Natural killer cell (primary cell): ENCODE measurements around the gene ANKRD44. TPM values are rescaled to one million over a fixed set of nuclear protein-coding genes. Genes with fewer than 3 reads are reported as not detected.
A peak's percentile ranks its signal among the peaks of the same experiment; 100 is the strongest.

Experiments
- ATAC-seq, 3 donors: fragments of 150-1000 bp in 2 of 3; fragments of 200-7000 bp in 1 of 3; cut with Tn5 transposase; 1 replicate in 1 of 3; 2 replicates in 2 of 3; pipeline ENCODE4 v1.10.0; 2021; ENCODE audit warnings: mild to moderate bottlenecking in 2 of 3, moderate library complexity in 2 of 3
- DNase-seq, 2 donors: peaks; one replicate each; pipeline versions ENCODE4 v3.0.0 to v3.0.0-alpha.2; 2013 to 2021; ENCODE audit warnings: mixed read lengths in 1 of 2
- H3K27ac ChIP-seq: one replicate; pipeline ENCODE4 v1.5.1; 2013; ENCODE audit warnings: mild to moderate bottlenecking, low read length
- H3K27me3 ChIP-seq: one replicate; pipeline ENCODE4 v1.6.1; 2013; ENCODE audit warnings: low read length; ENCODE audit not compliant: control insufficient read depth, insufficient read depth
- H3K36me3 ChIP-seq: one replicate; pipeline ENCODE4 v1.6.1; 2013; ENCODE audit warnings: low read length; ENCODE audit not compliant: control insufficient read depth, insufficient read depth
- H3K4me1 ChIP-seq: one replicate; pipeline ENCODE4 v1.6.1; 2013; ENCODE audit warnings: low read length; ENCODE audit not compliant: control insufficient read depth, insufficient read depth
- H3K4me3 ChIP-seq: one replicate; pipeline ENCODE4 v1.5.1; 2013; ENCODE audit warnings: low read length
- H3K9me3 ChIP-seq: one replicate; pipeline ENCODE4 v1.6.1; 2013; ENCODE audit warnings: low read length; ENCODE audit not compliant: control insufficient read depth, insufficient read depth
- H3K27ac Mint-ChIP-seq, 2 donors: one replicate each; pipeline ENCODE4 v1.8.0; 2022; ENCODE audit warnings: mild to moderate bottlenecking in 2 of 2, mixed read lengths in 2 of 2, moderate library complexity in 1 of 2
- H3K27me3 Mint-ChIP-seq, 2 donors: one replicate each; pipeline ENCODE4 v1.8.0; 2022; ENCODE audit warnings: low read depth in 2 of 2, mixed read lengths in 2 of 2
- H3K36me3 Mint-ChIP-seq: one replicate; pipeline ENCODE4 v1.8.0; 2022; ENCODE audit warnings: mixed read lengths
- H3K4me1 Mint-ChIP-seq, 2 donors: one replicate each; pipeline ENCODE4 v1.8.0; 2022; ENCODE audit warnings: mixed read lengths in 2 of 2
- H3K4me3 Mint-ChIP-seq: one replicate; pipeline ENCODE4 v1.8.0; 2022; ENCODE audit warnings: mild to moderate bottlenecking, moderate library complexity, mixed read lengths
- H3K9me3 Mint-ChIP-seq, 2 donors: one replicate each; pipeline ENCODE4 v1.8.0; 2022; ENCODE audit warnings: mixed read lengths in 2 of 2
- CTCF ChIP-seq: fragments of 200-600 bp; IDR thresholded peaks from one replicate; pipeline ENCODE4 v1.8.0; 2022; ENCODE audit warnings: antibody characterized with exemption
- WGBS: methylation state at CpG from one replicate; pipeline ENCODE4 v1.1.7; 2013; ENCODE audit warnings: missing lambda C conversion rate; ENCODE audit not compliant: insufficient coverage; 5-methylcytosine and 5-hydroxymethylcytosine counted together
- intact Hi-C: fragments of 100-400 bp; cut with micrococcal nuclease; formaldehyde crosslinking; loops from one replicate; pipeline ENCODE4 v1.14.2; 2022
- total RNA-seq, 4 donors: library from RNA; stranded (reverse); fragments of 120-200 nt in 1 of 4; gene quantifications; one replicate each; pipeline versions ENCODE4 v1.2.3 to v1.2.4, GENCODE V29; 2013 to 2022

ANKRD44 gene
- total RNA-seq, 3 donors from 2014 or later (not counting 1 experiment from before 2014, with no cell fraction given), result 252 to 376 (median 311) TPM

- Histone ChIP-seq H3K4me1 (peaks cover 52% of the 10 kb centered on the region), H3K27me3 (no peaks in the 10 kb centered on the region), H3K27ac (no peak overlapping the region), H3K4me3 (no peak overlapping the region), H3K36me3 (no peaks in the 10 kb centered on the region), H3K9me3 (no peaks in the 10 kb centered on the region)
- H3K36me3 Mint-ChIP-seq, result no peaks in the 10 kb centered on the region
- intact Hi-C loops, result no loop called here
- DNase-seq (no peak), ATAC-seq (no peak)
- peaks cover 88 to 89% of the 10 kb centered on the region in 2 donors for H3K4me1 Mint-ChIP-seq
- H3K27ac Mint-ChIP-seq, result peak overlapping the region; percentile 92 to 94
- TF ChIP-seq CTCF, result no peak
- no peaks in the 10 kb centered on the region for H3K9me3 Mint-ChIP-seq
- no peak overlapping the region for H3K4me3 Mint-ChIP-seq
- H3K27me3 Mint-ChIP-seq, result no peaks in the 10 kb centered on the region
These were observed 25.6 kb downstream of the ANKRD44 start for GRCh38 chr2:197284956-197285355.

- peak overlapping the region; percentile 66 to 77 for H3K27ac Mint-ChIP-seq
These were observed 29.2 kb downstream of the ANKRD44 start for GRCh38 chr2:197281421-197281820.

GRCh38 chr2:197280015-197280702 is 30.4 kb downstream of the ANKRD44 start:
- H3K36me3 Mint-ChIP-seq, result no peaks in the 10 kb centered on the region

More at GRCh38 chr2:197281421-197281820, 29.2 kb downstream of the ANKRD44 start:
- H3K36me3 Mint-ChIP-seq, result no peaks in the 10 kb centered on the region
- peak overlapping the region; percentile 54 for H3K4me3 Mint-ChIP-seq
- WGBS, result 73% methylated on average over 1 of the region's 2 CpGs
- ATAC-seq (no peak), DNase-seq (no peak)
- no peak for TF ChIP-seq CTCF
- no peak overlapping the region for H3K4me3 ChIP-seq
- no peaks in the 10 kb centered on the region for H3K27me3 ChIP-seq
- peaks cover 62% of the 10 kb centered on the region for H3K4me1 ChIP-seq
- H3K27ac ChIP-seq, result no peak overlapping the region
- H3K27me3 Mint-ChIP-seq, result no peaks in the 10 kb centered on the region
- H3K9me3 ChIP-seq, result no peaks in the 10 kb centered on the region
- intact Hi-C loops, result no loop called here
- peaks cover 88 to 89% of the 10 kb centered on the region in 2 donors for H3K4me1 Mint-ChIP-seq
- no peaks in the 10 kb centered on the region for H3K9me3 Mint-ChIP-seq
- no peaks in the 10 kb centered on the region for H3K36me3 ChIP-seq

More at GRCh38 chr2:197280015-197280702, 30.4 kb downstream of the ANKRD44 start:
- peaks cover 60% of the 10 kb centered on the region for H3K4me1 ChIP-seq
- H3K4me3 ChIP-seq, result no peak overlapping the region
- peak overlapping the region; percentile 66 to 77 for H3K27ac Mint-ChIP-seq
- no peaks in the 10 kb centered on the region for H3K27me3 Mint-ChIP-seq
- TF ChIP-seq CTCF, result no peak
- ATAC-seq (no peak), DNase-seq (peak in 1 of 2 donors; percentile 33)
- WGBS, result 71% methylated on average over 13 of the region's 13 CpGs
- H3K27ac ChIP-seq, result peak overlapping the region; percentile 34
- H3K4me1 Mint-ChIP-seq, result peaks cover 82 to 83% of the 10 kb centered on the region in 2 donors
- no peaks in the 10 kb centered on the region for H3K9me3 ChIP-seq
- H3K27me3 ChIP-seq, result no peaks in the 10 kb centered on the region
- H3K4me3 Mint-ChIP-seq, result peak overlapping the region; percentile 29
- intact Hi-C loops, result no loop called here
- H3K9me3 Mint-ChIP-seq, result no peaks in the 10 kb centered on the region
- H3K36me3 ChIP-seq, result no peaks in the 10 kb centered on the region
